Esophagus (tissue), 2 donors: ENCODE measurements around the gene TAB2. TPM values are rescaled to one million over a fixed set of nuclear protein-coding genes. Genes with fewer than 3 reads are reported as not detected.

Experiments
- H3K27ac ChIP-seq, 2 donors: one replicate each; pipeline ENCODE4 v1.5.1; 2013; ENCODE audit warnings: low read depth in 2 of 2, mild to moderate bottlenecking in 2 of 2, inconsistent platforms in 1 of 2, low read length in 1 of 2, moderate library complexity in 1 of 2
- H3K27me3 ChIP-seq, 2 donors: one replicate each; pipeline ENCODE4 v1.6.1; 2013; ENCODE audit warnings: low read length in 2 of 2, control low read depth in 1 of 2, mild to moderate bottlenecking in 1 of 2; ENCODE audit not compliant: insufficient read depth in 2 of 2, control insufficient read depth in 1 of 2
- H3K36me3 ChIP-seq, 2 donors: one replicate each; pipeline ENCODE4 v1.6.1; 2013; ENCODE audit warnings: low read length in 1 of 2; ENCODE audit not compliant: control insufficient read depth in 2 of 2, insufficient read depth in 2 of 2
- H3K4me1 ChIP-seq, 2 donors: one replicate each; pipeline ENCODE4 v1.6.1; 2013; ENCODE audit warnings: low read length in 1 of 2; ENCODE audit not compliant: control insufficient read depth in 2 of 2, insufficient read depth in 2 of 2
- H3K4me3 ChIP-seq, 2 donors: one replicate each; pipeline ENCODE4 v1.5.1; 2013; ENCODE audit warnings: low read length in 2 of 2, mild to moderate bottlenecking in 2 of 2, low read depth in 1 of 2, moderate library complexity in 1 of 2
- H3K9me3 ChIP-seq, 2 donors: one replicate each; pipeline ENCODE4 v1.6.1; 2013; ENCODE audit warnings: mild to moderate bottlenecking in 2 of 2, low read depth in 1 of 2, low read length in 1 of 2, moderate library complexity in 1 of 2; ENCODE audit not compliant: control insufficient read depth in 2 of 2, insufficient read depth in 1 of 2
- WGBS, 2 donors: extraction: QIAGEN DNeasy Blood & Tissue Kit; methylation state at CpG; one replicate each; pipeline ENCODE4 v1.1.7; 2013; 5-methylcytosine and 5-hydroxymethylcytosine counted together
- polyA plus RNA-seq, 2 donors: library from polyadenylated mRNA; stranded (reverse); fragments of 200-250 nt; gene quantifications; one replicate each; pipeline ENCODE4 v1.2.3, GENCODE V29; 2013
- donor health status: healthy with polysubstance abuse.
- donor health status: Bipolar disorder and iron deficiency.

The TAB2 gene
- polyA plus RNA-seq, 2 donors: 18.5 to 18.6 TPM

DNA sequence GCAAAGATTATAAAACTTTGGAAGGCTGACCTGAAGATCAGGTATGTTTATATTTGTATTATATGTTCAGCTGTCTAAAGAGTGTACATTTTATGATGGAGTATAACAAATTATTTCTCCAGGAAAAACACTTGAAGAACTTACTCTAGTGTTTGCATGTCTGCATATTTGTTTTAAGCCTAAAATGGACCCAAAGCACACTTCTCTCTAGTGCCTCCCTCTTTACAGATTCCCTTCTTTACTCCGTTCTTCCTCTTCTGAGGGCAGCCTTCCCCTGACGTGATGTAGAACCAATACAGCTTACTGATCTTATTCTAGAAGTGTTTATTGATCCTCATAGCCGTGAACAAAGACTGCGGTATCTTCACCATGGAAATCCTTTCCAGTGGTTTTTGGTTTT is 96.5 kb downstream of the TAB2 start:
- no peaks in the 10 kb centered on the region for H3K9me3 ChIP-seq
- WGBS, 2 donors: 69 to 93% methylated on average over 4 of the region's 4 CpGs
- no peaks in the 10 kb centered on the region for H3K27me3 ChIP-seq
- no peak overlapping the region for H3K4me3 ChIP-seq
- H3K27ac ChIP-seq: no peak overlapping the region
- peaks cover 0 to 4% of the 10 kb centered on the region in 2 donors for H3K36me3 ChIP-seq
- H3K4me1 ChIP-seq: no peaks in the 10 kb centered on the region

- Histone ChIP-seq H3K9me3 (no peaks in the 10 kb centered on the region), H3K4me3 (no peak overlapping the region), H3K27me3 (no peaks in the 10 kb centered on the region), H3K4me1 (no peaks in the 10 kb centered on the region), H3K36me3 (peaks cover 0 to 3% of the 10 kb centered on the region in 2 donors), H3K27ac (no peak overlapping the region)
- WGBS, 2 donors: 90 to 93% methylated on average over 4 of the region's 4 CpGs
These were observed 97.3 kb downstream of the TAB2 start for GRCh38 chr6:149414821-149415220.

- H3K9me3 ChIP-seq: no peaks in the 10 kb centered on the region
- H3K36me3 ChIP-seq: no peaks in the 10 kb centered on the region
- H3K4me3 ChIP-seq: no peak overlapping the region
- no peaks in the 10 kb centered on the region for H3K4me1 ChIP-seq
- WGBS, 2 donors: 83 to 87% methylated on average over 13 of the region's 13 CpGs
- H3K27me3 ChIP-seq: no peaks in the 10 kb centered on the region
- no peak overlapping the region for H3K27ac ChIP-seq
These were observed 102.3 kb downstream of the TAB2 start for GRCh38 chr6:149419696-149420404.

DNA sequence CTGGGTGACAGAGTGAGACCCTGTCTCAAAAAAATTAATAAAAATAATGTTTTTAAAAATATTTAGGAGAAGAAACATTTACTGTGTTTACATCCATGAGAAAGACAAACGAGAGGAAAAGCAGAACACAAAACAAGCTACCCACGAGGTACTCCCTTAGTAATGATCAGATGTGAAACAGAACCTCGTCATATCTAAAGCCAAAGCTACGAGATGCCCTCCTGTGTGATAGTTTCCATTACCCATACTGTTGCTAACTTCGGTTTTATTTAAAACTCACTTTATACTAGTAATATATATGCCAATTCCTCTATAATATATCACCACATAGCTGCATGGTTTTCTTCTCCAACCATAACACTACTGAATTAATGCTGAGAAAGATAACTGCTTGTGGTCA is 103.6 kb downstream of the TAB2 start:
- WGBS, 2 donors: 74 to 77% methylated on average over 5 of the region's 5 CpGs
- Histone ChIP-seq H3K36me3 (no peaks in the 10 kb centered on the region), H3K27me3 (no peaks in the 10 kb centered on the region)

DNA sequence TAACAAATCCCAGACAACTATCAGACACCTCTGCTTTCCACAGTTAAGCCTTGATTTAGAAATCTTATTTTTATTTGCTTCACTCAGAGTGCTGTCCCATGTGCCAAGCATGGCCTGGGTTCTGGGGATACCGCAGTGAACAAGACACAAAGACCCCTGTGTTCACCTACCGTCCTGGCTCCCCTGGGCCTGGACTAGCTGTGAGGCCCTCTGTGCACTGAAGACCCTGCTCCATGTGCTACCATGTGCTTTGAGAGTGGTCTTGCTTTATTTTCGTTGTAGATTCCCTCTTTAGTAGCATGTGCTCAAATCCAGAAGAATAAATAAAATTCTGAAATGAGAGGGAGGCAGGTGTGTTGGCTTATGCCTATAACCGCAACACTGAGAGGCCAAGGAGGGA is 105.1 kb downstream of the TAB2 start:
- H3K4me1 ChIP-seq: no peaks in the 10 kb centered on the region
- H3K36me3 ChIP-seq: no peaks in the 10 kb centered on the region
- H3K4me3 ChIP-seq: no peak overlapping the region
- no peaks in the 10 kb centered on the region for H3K9me3 ChIP-seq
- WGBS, 2 donors: 89 to 90% methylated on average over 4 of the region's 4 CpGs
- no peak overlapping the region for H3K27ac ChIP-seq
- H3K27me3 ChIP-seq: no peaks in the 10 kb centered on the region

More for the DNA sequence above, 103.6 kb downstream of the TAB2 start:
- H3K4me3 ChIP-seq: no peak overlapping the region
- no peaks in the 10 kb centered on the region for H3K9me3 ChIP-seq
- no peak overlapping the region for H3K27ac ChIP-seq
- no peaks in the 10 kb centered on the region for H3K4me1 ChIP-seq

- H3K27me3 ChIP-seq: no peaks in the 10 kb centered on the region
- no peaks in the 10 kb centered on the region for H3K4me1 ChIP-seq
- no peaks in the 10 kb centered on the region for H3K9me3 ChIP-seq
- H3K4me3 ChIP-seq: no peak overlapping the region
- WGBS, 2 donors: 51 to 55% methylated on average over 7 of the region's 7 CpGs
- H3K27ac ChIP-seq: no peak overlapping the region
- H3K36me3 ChIP-seq: no peaks in the 10 kb centered on the region
These were observed 106.5 kb downstream of the TAB2 start for GRCh38 chr6:149423964-149424440.

DNA sequence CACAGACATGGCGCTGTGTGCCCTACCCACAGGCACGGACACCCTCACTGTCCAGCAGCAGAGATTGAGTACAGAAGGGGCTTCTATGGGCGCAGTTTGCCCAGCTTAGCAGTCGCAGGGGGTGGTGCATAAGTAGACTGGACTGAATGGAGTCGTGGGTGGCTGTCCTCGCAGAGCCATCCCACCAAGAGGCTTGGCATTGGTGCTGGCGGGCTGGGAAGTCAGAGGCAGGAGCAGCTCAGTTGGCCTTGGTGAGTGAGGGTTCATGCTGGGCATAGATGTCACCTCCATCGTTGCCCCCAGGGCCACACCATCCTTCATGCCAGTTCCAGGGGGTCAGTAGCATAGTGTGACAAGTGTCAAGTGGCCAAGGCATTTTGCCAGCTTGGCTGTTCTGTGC is 107.7 kb downstream of the TAB2 start:
- H3K9me3 ChIP-seq: no peaks in the 10 kb centered on the region
- no peaks in the 10 kb centered on the region for H3K36me3 ChIP-seq
- no peaks in the 10 kb centered on the region for H3K4me1 ChIP-seq
- no peak overlapping the region for H3K4me3 ChIP-seq
- H3K27ac ChIP-seq: no peak overlapping the region
- 82 to 95% methylated on average over 8 of the region's 8 CpGs for WGBS, 2 donors
- no peaks in the 10 kb centered on the region for H3K27me3 ChIP-seq

DNA sequence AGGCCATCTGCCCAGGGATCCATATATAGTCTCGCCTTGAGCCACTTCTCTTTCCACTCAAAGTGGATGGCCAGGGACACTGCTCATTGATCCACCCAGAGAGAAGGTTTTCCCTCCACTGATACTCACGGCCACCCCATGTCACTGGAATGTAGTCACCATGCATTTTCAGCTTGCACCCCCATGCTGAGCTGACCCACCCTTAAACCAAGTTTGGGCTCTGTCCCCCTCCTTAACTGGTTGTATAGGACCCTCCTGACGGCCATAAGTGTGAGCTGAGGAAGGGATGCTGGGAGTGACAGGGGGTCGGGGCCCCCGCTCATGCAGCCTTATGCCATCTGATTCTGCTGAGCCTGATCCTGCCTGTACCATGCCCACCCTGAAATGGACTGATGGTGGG is 108.2 kb downstream of the TAB2 start:
- Histone ChIP-seq H3K4me1 (no peaks in the 10 kb centered on the region), H3K27ac (no peak overlapping the region), H3K27me3 (no peaks in the 10 kb centered on the region), H3K4me3 (no peak overlapping the region), H3K9me3 (no peaks in the 10 kb centered on the region), H3K36me3 (no peaks in the 10 kb centered on the region)
- 91 to 95% methylated on average over 5 of the region's 5 CpGs for WGBS, 2 donors

DNA sequence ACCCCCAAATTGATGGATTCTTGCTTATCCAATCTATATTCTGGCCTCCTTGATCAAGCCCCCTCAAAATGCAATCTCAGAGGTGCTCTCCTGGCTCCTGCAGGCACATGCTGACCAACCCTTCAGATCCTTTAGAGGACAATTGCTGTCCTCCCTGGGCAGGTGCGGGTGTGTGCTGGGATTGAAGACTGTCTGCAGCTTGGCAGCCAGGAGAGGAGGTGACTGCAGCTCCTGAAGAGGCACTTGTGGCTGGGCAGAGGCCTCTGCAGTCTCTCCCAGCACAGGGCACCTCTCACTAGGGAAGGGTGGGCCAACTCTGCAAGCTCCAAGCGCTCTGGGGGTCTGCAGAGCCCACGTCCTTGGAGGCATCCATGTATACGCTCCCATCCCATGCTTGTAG is 111.1 kb downstream of the TAB2 start:
- H3K36me3 ChIP-seq: no peaks in the 10 kb centered on the region
- H3K27me3 ChIP-seq: no peaks in the 10 kb centered on the region
- H3K4me3 ChIP-seq: no peak overlapping the region
- no peak overlapping the region for H3K27ac ChIP-seq
- no peaks in the 10 kb centered on the region for H3K9me3 ChIP-seq
- whole genome bisulfite sequencing, 2 donors: 93 to 95% methylated on average over 4 of the region's 4 CpGs
- peaks cover 0 to 2% of the 10 kb centered on the region in 2 donors for H3K4me1 ChIP-seq
